Measurements from ENCODE around the gene PAK5.

PAK5 gene

DNA sequence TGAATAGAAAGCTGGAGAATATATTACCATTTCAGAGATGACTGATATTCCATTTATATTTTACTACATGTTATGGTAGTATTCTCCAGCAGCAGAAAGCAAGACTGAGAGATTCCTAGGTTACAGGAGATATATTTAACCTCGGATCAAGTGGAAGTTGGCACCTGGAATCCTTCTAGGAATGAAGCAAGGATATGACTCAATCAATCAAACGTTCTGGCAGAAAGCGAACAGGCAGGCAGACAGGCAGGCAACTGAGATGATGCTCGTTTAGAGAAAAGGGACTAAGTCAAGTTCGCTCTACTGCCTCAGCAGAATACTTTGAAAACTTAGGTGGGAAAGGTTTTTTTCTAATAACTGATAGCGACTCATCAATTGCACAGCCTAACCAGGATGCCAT lies 46.2 kb downstream of the PAK5 start:
- FAIRE-seq (no peak), DNase-seq (ENCODE audit: low spot score) (no peak)

DNA sequence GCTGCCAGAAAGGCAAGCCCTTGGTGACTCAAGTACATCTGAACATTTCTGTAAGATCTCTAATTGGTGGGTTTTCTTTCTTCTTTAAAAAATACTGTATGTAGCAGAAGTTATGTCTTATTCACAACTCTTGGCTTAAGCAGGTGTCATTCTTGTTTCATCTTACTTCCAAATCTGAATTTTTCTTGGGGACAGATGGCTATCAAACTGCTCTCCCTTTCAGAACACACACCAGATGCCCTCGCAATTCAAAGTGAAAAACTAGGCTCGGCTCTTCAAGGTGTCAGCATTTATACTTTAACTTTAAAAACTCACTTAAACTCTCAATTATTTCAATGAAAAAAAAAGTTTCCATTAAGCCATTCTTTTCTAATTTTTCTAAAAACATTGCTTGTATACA lies 49.7 kb downstream of the PAK5 start:
- FAIRE-seq (no peak), DNase-seq (ENCODE audit: low spot score) (no peak)

DNA sequence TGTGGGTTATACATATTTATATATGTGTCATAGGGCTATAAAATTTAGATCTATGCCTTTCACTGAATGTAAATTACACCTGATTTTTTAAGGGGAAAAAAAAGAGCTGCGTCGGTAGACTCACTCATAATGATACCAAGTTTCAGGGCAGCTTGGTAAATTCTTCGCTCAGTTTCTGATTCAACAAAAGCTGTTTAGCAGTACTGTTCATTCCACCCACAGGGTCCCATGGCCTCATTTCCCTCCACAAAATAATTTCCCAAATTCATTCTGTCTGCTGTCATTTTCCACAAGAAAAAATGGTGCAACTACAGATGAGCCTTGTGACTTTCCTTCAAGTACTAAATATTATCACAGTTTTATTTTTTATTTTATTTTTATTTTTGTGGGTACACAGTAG lies 63.7 kb downstream of the PAK5 start:
- FAIRE-seq: no peak
- no peak for DNase-seq (ENCODE audit: low spot score)

DNA sequence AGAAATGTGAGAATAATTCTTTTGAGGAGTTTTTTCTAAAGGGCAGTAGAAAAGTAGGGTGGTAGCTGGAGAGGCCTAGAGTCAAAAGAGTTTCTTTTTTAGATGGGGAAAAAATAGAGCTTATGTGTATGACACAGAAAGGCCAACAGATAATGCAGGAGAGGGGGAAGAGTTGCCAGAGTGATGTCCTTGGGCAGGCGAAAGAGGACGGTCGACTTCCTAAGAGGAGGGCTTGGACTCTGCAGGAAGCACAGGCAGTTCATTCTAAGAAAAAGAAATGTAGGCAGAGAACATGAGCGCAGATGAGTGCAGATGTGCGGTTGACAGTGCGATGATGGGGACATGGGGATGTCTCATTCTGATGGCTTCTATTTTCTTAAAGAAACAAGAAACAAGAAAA lies 68.9 kb downstream of the PAK5 start:
- DNase-seq (ENCODE audit: low spot score) (no peak), FAIRE-seq (no peak)

GRCh38 chr20:9761476-9761875 lies 77.4 kb downstream of the PAK5 start:
- DNase-seq (ENCODE audit: low spot score) (no peak), FAIRE-seq (no peak)

DNA sequence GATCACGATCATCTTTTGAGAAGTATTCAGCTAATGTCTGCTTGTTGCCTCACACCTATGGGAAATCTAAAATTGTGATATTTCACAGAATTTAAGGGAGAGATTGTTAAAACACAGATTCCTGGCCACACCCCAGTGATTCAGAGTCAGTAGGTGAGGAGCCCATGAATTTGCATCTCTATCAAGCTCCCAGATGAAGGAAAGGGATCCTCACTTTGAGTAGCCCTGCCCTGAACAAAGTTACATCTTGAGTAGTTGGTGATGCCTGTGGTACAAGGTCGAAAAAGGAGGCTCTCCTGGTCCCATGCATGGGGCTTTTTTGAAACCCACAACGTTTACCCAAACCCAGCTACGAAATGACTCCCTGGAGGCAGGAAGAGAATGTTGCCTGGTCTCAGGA lies 79.5 kb downstream of the PAK5 start:
- DNase-seq (ENCODE audit: low spot score): no peak
- no peak for FAIRE-seq

DNA sequence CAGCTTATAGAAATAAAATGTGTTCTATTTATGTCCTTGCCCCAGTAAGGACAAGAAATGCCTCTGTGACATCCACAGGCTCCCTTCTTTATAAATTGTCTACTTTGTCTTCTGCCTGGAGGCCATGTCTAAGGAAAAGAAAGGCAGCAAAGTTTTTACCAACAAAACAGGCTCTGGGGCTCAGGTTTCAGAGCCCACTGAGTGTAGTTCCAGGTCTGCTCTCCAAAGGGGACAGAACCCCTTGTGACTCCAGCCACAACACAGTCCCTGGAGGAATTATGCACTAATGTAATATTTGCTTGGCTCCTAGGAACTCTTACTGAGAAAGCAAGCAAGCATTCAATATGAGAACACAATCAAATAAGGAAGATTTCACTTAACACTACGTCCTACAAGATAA lies 80.1 kb downstream of the PAK5 start:
- FAIRE-seq (no peak), DNase-seq (ENCODE audit: low spot score) (no peak)

- no peak for DNase-seq (ENCODE audit: low spot score)
- no peak for FAIRE-seq
Observed at GRCh38 chr20:9756660-9757059, 82.2 kb downstream of the PAK5 start.

DNA sequence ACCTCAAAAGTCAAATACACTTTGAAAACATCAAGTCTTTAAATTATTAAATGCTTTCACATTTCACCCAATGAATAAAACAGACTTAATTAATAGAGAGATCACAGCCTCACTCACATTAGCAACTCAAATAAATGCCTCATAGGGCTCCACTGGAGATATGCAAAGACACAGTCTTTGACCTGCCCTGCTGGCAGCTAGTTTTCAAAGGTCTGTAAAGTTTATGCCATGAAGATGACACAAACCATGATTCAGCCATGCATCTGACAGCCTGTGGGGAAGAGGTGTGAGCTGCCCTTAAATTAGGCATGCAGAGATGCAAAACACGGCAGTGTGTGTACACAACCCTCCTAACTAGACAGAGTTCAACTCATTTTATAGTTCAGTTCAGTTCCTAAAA lies 83.6 kb downstream of the PAK5 start:
- DNase-seq (ENCODE audit: low spot score) (no peak), FAIRE-seq (no peak)

GRCh38 chr20:9744551-9744950 lies 94.3 kb downstream of the PAK5 start:
- DNase-seq (ENCODE audit: low spot score) (no peak), FAIRE-seq (no peak)

DNA sequence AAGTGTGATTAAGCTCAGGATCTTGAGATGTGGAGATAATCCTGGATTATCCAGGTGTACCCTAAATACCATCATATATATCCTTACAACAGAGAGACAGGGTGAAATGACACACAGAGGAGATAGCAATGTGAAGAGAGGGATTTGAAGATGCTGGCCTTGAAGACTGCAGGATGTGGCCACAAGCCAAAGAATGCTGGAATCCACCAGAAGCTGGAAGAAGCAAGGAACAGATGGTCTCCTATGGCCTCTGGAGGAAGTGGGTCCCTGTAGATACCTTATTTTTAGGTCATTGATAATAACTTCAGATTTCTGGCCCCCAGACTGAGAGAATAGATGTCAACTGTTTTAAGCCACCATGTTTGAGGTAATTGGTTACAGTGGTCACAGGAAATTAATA lies 95.0 kb downstream of the PAK5 start:
- FAIRE-seq (no peak), DNase-seq (ENCODE audit: low spot score) (no peak)

DNA sequence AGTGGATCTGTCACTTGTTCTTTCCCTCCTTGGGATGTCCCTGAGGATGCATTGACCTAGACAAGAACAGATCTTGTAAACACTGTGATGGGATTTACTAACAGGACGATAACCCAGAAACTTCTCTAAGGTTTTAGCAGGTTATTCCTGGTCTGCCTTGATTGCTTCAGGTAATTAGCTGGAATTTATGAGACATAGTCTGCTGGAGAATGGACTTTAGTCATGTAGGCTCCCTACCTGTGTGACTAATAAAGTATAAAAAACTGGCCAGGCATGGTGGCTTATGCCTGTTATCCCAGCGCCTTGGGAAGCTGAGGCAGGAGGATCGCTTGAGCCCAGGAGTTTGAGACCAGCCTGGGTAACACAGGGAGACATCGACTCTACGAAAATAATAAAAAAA lies 96.1 kb downstream of the PAK5 start:
- DNase-seq (ENCODE audit: low spot score) (no peak), FAIRE-seq (no peak)

- DNase-seq (ENCODE audit: low spot score): no peak
- no peak for FAIRE-seq
Observed at GRCh38 chr20:9741996-9742395, 96.9 kb downstream of the PAK5 start.

GRCh38 chr20:9740486-9740885 lies 98.4 kb downstream of the PAK5 start:
- FAIRE-seq: no peak
- DNase-seq (ENCODE audit: low spot score): no peak

DNA sequence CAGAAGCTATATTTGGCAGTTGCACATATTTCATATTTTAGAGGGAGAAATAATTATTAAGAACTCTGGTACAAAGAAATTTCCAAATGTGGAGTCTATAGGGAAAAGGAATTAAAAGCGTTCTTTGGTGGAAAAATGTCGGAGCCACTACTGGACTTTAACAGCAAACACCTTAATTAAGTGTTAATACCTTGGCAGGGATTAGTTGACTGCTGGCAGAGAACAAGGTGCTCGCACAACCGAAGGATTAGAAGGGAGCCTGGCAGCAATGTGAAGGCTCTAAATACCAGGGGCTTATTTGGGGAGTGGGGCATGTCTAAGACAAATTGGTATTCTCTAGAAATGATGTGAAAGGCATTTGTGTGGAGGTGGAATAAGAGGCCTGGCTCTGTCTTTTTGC lies 98.9 kb downstream of the PAK5 start:
- DNase-seq (ENCODE audit: low spot score) (no peak), FAIRE-seq (no peak)

GRCh38 chr20:9736373-9736772 lies 102.5 kb downstream of the PAK5 start:
- DNase-seq (ENCODE audit: low spot score) (no peak), FAIRE-seq (no peak)

- FAIRE-seq (no peak), DNase-seq (ENCODE audit: low spot score) (no peak)
Observed at GRCh38 chr20:9723501-9724202, 115.2 kb downstream of the PAK5 start.

DNA sequence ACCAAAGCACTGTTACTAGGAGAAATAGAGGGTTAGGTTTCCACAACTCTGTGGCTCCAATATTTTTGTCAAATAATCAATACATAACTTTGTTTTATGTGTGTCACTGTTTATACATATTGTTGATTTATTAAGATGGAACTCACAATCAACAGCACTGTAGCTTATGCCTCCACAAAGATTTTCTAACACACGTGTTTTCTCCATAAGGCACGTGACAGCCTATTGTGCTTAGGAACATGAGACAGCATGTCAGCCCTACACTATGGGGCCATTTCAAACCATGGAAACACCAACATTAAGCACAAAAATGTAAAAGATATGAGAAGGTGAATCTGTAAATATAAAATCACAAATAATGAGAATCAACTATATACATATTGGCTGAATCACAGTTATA lies 127.0 kb downstream of the PAK5 start:
- DNase-seq (ENCODE audit: low spot score) (no peak), FAIRE-seq (no peak)

DNA sequence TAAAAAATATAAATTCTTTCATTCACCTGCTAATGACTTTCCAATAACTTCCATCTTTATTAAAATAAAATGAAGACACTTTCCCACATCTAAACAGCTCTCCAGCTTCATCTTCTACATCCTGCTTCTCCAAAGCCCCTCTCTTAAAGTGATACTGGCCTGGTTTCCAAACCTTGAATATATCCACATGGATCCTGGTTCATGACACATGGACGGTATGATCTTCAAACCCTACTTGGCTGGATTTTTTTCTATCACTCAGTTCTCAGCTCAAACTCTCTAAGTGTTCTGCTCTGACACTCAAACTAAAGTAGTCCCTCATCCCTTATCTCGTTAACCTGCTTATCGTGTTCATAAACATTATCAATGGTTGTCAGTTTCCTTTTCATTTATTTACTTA lies 128.2 kb downstream of the PAK5 start:
- FAIRE-seq (no peak), DNase-seq (ENCODE audit: low spot score) (no peak)

DNA sequence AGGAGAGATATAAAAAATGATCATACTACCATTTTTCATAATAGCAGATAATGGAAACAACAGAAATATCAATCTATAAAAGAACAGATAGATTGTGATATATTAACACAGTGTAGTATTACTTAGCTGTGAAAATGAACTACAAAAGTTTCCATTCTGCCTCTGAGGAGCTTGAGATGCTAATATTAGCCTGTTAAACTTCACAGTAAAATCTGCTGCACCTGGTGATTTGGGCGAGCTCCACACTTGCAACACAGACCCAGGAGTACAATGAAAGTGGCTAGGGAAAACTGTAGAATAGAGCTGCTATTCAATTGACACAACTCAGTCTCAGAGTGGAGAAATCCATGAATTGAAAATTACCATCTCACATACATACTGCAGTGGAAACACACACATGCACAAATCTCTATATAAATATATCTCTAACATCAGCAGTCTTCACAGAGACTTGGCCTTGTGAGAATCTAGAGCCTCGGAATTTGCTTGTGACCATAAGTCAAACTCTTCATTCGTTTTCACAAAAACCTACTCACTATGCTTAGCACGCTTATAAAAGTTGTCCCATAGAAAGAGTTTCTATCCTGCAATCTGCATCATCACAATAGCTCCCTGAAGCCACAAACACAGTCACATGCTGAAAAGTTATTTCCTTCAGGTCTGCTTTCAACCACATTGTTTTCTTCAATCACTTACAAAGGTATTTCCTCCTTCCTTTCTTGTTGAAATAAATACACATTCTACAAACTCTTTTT lies 133.0 kb downstream of the PAK5 start:
- FAIRE-seq (no peak), DNase-seq (ENCODE audit: low spot score) (no peak)

DNA sequence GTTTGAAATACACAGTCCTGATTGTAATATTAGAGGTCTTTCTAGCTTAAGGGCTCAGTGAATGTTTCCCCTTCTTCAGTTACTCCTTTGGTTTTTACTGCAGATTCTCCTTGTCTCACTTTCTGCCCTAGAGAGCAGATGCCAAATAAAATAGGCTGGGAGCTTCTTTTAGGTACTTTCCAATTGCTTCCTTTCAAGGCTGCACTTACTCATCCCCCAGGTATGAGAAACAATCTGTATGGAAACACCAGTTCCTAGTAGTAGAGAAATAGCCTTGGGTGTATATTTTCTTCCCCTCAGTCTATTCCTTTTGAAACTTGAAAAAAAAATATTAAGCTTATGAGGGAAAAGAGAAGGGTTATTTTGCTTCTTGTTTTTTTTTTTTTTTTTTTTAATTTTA lies 139.7 kb downstream of the PAK5 start:
- DNase-seq (ENCODE audit: low spot score) (no peak), FAIRE-seq (no peak)

- DNase-seq (ENCODE audit: low spot score) (no peak), FAIRE-seq (no peak)
Observed at GRCh38 chr20:9689041-9689440, 149.8 kb downstream of the PAK5 start.

- no peak for FAIRE-seq
- DNase-seq (ENCODE audit: low spot score): no peak
Observed at GRCh38 chr20:9686866-9687265, 152.0 kb downstream of the PAK5 start.

Measured in RCC 7860 (cell line).